HL-60/S4 treated with retinoic acid at 250 ng/mL for 4 days and 3 days (cell line): ENCODE results near the gene ATG5.

Source experiments
- in situ Hi-C: fragments of 300-500 bp; cut with MboI; formaldehyde crosslinking; loops from 2 replicates; pipeline ENCODE4 v1.7.0; 2022; ENCODE audit warnings: low sequenced_read_pairs

The ATG5 gene

DNA sequence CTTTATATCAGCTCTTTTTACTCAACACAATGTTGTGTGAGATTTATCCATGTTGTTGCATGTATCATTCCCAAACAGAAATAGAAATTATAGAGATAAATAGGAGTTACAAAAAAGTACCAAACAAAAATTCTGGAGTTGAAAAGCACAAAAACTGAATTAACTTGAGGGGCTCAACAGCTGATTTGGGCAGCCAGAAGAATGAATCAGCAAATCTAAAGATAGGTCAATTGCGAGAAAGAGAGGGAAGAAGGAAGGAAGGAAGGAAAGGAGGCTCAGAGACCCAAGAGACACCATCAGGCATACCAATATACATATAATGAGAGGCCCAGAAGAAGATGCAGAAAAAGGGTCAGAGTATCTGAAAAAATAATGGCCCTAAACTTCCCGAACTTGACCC, 98.9 kb downstream of the ATG5 start:
- in situ Hi-C loops: no loop called here

DNA sequence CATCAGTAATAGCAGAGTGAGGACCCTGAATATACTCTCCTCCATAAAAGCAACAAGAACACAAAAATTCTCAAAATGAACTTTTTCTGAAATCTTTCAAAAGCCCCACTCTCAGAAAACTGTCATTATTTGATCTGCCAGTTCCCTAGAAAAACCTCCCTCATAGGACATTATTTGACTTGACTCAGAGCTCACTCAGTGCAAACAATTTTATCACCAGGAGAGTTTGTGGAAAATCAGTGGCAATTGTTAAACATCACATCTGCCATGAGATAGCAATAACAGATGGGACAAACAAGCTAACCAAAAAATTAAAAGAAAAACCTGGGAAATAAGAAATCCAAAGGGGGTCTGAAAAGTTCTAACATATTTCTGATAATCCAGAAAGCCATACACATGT, 100.0 kb downstream of the ATG5 start:
- in situ Hi-C loops: no loop called here

DNA sequence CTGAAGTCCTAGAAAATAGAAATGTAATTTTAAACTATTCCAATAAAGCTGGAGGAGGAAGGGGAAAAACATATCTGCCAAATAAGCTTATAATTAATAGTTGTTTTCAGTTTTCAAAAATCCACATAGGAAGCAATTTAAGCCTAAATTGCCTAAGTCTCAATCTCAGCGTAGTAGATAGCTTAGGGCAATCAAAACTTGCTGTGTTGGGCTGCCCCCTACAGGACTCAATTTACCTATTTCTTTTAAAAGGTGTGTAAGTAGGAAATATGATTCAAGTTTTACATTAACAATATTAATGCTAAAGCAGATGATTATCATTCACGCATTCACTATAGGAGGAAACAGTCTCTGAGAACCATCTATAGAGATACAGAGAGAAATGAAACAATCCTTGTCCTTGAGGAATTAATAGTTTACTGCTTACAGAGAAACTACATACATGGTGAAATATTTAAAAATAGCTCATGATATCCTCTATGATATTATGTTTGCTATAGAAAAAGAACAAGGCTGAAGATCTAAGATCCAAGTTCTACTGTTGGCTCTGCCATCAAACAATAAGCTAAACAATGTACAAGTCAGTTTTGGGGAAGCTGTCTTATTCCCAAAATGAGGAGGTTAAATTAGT, 102.1 kb downstream of the ATG5 start:
- in situ Hi-C loops: no loop called here

DNA sequence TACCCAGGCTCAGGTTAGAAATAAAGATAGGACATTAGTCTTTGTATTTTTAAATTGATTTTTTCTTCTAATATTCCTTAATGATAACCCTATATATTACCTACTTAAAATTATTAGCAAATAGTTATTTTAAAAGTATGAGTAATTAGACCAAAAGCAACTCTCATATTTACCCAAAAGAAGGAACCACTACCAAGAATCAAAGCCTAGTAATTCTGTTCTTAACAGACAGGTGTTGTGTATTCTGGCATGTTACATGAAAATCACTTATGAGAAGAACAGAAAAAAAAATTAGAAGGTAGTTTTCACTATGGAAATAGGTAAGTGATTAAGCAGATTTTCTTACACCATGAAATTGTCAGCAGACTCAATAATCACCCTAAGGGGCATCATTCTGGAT, 105.1 kb downstream of the ATG5 start:
- in situ Hi-C loops: no loop called here

DNA sequence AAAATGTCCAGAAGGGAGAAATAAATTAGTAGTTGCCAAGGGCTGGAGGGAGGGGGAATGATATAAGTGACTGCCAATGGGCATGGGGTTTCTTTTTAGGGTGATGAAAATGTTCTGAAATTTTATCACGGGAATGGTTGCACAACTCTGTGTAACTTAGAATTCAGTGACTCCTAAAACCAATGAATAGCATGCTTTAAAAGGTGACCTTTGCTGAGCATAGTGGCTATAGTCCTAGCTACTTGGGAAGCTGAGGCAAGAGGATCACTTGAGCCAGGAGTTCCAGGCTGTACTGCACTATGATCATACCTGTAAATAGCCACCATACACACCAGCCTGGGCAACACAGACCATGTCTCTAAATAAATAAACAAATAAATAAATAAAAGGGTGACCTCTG, 109.0 kb downstream of the ATG5 start:
- in situ Hi-C loops: no loop called here

DNA sequence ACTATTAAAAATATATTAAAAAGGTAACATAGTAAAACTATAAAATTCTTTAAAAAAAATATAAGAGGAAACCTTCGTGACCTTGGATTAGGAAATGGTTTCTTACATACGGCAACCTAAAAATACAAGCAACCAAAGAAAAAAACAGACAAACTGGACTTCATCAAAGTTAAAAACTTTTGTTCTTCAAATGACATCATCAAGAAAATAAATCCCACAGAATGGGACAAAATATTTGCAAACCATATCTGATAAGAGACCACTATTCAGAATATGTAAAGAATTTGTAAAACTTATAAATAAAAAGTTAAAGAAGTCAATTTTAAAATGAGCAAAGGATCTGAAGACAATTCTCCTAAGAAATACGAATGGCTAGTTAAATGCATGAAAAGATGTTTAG, 110.0 kb downstream of the ATG5 start:
- in situ Hi-C loops: no loop called here

DNA sequence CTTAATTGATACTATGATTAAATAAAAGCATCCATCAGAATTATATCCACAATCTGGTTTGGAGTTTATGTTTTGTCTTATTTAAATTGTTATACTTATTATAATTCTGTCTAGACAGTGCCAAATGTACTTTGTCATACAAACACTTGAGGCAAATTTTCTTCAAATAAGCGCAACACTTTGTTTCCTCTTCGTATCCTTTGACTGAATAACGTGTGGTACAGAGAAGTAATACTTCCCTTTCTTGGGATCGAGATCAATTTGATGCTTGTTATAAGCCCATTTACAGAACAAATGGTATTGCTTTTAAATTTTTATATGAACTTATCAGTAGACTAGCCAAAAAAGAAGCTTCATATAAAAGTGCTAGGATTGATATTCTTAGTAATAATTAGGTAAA, 111.0 kb downstream of the ATG5 start:
- in situ Hi-C loops: no loop called here

DNA sequence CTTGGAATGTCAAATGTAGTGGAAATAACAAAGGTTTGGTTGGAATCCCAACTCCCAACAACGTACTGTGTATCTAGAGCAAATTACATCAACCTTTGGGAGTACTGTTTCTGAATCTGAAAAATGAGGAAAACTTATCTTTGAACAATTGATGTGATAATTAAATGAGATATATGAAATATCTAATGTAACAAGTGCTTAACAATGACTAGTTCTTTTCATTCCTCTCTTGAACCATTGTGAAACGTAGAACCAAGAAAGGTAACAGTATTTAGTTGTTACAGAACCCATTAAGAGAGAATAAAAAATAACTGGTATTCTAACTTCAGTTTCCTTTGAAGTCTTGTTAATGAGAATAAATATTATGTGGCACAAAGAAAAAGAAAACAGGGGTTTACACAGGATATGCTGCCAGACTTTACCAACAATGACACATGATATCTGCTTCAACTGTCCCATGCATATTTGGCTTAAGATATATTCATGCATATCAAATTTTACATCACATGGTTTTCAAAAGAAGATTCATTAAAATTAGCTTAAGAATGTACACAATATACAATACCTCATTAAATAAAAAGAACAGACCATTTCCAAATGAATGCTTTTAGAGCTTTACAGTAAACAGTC, 111.8 kb downstream of the ATG5 start:
- in situ Hi-C loops: no loop called here

DNA sequence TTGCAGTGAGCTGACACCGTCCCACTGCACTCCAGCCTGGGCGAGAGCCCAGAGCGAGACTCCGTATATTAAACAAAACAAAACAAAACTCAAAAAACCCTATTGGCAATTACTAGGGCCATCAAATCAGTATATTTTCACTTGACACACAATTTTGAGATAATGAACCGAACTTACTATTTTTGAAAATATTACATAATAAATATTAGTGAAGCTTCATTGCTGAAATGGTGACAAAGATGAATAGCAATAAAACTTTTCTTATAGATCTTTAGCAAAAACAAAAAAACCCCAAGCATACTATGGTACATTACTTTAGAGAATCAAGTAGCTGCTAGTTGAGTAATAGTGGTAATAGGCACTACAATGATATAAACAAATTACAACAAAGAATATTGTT, 113.0 kb downstream of the ATG5 start:
- in situ Hi-C loops: no loop called here

DNA sequence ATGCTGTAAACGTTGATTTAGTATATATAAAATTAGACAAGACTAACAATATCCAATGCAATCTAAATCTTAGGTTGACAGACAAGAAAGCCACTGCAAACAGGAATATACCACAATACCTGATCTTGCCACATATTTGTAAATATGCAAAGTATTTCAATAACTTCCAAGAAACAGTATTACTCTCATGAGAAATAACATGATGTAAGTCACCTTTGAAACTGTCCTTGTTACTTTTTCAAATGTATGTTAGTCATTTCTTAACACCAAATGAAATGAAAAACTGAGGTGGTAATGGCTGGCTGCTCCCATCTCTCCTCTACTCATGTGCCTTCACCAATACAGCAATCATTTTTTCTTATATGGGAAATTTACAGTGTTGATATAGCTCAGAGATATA, 118.7 kb downstream of the ATG5 start:
- in situ Hi-C loops: no loop called here

DNA sequence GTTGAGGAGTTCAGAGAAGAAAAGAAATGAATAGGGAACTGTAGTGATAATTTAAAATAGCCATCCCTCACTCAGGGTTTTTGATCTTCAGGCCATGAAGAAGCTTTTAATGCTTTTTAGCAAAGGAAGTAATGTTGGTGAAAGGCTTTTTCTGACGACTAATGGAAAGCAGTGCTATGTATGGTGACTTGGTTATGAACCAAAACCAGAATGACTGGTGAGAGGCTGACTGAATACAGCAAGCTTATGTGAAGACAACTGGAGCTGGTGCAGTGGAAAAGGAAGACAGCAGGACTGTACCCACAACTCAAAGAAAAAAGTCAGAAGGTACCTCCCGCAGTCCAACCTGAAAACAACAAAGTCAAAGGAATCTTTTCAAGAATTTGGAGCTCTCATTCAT, 120.6 kb downstream of the ATG5 start:
- in situ Hi-C loops: no loop called here

DNA sequence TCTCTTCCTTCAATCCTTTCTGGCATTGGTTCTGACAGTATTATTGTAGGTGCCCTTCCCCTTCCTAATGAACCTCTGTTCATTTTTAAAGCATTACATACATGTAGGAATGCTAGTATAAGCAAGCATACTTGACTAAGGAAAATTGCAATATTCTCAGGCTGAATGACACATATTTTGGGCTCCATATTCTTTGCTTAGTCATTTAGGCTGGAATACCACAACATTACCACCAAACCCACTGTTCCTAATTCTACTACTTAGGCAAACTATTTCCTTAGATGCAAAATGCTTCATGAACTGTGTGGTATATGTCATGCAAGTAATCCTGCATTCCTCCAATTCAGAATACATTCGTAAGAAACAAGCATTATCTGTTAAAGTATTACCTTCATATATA, 125.6 kb downstream of the ATG5 start:
- in situ Hi-C loops: no loop called here

DNA sequence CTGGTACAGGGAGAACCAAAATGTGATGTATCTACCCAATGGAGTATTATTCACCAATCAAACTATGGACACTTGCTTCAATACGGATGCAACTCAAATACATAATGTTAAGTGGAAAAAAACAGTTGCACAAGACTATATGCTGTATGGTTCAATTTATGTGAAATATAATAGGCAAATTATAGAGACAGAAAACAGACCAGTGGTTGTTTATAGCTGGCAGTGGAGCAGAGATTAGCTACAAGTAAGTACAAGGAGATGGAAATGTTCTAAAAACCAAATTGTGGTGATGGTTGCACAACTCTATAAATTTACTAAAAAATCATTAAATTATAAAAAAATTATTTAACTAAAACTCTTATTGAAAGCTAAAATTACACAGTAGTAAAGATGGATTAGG, 126.2 kb downstream of the ATG5 start:
- in situ Hi-C loops: no loop called here

DNA sequence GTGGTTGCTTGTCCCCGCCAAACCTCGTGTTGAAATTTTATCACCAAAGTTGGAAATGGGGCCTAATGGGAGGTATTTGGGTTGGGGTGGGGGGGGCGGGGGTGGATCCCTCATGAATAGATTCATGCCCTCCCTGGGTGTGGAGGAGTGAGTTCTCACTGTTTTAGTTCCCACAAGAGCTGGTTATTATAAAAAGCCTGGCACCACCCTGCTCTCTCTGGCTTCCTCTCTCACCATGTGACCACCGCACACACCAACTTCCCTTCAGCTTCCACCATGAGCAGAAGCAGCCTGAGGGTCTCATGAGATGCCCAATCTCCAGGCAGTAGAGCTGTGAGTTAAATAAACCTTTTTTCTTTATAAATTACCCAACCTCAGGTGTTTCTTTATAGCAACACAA, 128.1 kb downstream of the ATG5 start:
- in situ Hi-C loops: no loop called here

DNA sequence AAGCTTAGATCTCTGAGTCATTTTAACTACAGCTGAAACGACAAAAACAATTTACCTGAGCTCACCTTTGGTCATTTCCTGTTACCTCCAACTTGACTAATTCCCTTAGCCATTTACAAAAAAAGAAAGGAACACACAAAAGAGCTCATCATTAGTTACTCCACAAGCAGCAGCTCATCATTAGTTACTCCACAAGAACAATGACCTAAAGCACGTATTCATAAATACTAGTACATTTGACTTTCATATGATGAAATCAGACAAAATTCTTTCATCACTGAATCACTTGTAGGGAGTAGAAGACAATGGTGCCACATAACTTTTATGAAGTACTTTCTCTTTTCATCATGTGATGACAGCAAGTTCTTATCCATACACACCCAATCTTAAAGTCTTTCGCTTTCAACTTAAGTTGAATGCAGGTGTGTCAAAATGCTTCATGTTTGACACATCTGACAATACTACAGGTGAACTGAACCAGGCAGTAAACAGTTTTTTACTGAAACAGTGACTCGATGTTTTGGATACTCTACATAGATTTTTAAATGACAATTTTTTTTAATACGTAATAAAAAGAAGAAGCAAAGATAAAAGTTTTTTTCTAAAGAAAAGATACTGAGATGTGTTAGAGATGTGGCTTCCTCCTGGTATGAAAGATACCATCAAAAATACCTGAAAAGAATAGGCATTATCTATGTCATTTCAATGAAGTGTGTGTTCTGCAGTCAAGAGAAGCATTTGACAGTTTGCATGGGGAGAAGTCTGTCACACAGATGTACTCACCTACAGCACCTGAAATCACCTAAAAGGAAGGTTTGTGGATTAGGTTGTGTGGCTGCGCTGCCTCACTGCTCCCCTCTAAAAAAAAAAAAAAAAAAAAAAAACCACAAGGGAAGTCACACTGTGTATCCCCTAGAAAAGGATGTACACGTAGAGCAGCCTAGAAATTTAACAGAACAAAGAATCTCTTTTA, 130.3 kb downstream of the ATG5 start:
- in situ Hi-C loops: no loop called here

DNA sequence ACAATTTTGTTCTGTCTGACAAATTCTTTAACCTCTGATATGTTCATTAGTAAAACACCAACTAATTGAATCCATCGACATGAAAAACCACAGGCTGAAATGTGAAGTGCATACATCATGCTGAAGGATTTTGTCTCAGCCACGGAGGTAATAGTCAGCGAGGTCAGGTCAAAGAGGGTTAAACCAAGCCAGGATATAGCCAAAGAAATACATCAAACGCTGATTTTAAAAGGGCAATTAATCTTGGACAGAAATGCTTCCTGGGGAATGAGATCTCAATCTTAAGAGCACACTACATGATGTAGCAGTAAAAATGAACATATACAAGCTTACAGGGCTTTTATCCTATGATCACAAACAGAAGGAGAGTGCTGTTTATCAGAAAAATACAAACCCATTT, 132.7 kb downstream of the ATG5 start:
- in situ Hi-C loops: no loop called here

DNA sequence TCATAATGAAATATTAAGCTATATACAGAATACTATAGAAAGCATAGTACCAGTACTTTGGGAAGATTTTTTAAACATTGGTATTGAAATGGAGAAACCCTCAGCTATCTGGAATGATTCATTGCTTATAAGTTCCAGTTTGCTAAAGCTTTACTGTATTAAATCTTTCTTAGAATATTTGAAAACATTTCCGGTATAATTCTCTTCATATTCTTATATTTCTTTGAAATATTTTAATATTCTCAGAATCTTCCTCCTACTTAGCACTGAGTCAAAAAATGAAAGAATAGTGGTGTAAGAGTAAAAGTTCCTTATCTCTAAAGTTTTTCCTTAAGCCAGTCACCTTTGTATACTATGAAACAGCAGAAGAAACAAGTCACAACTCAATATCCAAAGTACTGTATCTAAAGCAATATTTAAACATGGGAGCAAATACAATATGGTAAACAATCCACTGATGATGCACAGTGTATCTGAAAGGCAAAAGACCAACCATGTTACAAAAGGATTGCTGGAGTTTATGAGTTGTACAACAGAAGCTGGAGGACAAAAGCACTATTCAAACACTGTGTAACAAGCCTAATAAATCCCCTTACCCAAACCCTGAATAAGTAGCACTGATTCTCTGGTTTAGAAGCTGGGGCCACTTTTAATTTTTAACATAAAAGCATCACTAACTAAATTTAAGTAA, 137.3 kb downstream of the ATG5 start:
- in situ Hi-C loops: no loop called here

DNA sequence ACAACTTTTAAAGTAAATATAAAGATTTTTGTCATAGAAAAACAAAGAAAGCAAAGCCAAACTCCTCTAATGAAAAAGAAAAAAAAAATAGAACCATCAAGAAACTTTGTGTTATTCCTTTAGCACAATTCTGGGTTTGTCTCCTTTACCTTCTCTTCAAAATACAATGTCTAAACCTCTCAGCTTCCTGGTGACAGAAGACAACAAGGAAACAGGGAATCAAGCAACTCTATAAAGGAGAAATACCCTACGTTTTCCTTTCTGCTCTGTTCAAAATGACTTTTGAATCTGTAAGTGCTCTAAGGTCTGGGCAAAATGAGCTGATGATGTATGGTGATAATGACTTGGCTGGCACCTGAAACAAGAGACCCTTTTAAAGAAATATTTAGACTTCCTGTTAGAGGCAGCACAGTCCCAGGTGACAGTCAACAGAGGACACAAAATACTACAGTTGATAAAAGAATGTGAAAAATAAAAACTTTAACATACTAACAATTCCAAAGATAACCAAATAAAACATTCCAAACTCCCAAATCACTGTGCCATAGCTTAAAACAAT, 138.1 kb downstream of the ATG5 start:
- in situ Hi-C loops: no loop called here

DNA sequence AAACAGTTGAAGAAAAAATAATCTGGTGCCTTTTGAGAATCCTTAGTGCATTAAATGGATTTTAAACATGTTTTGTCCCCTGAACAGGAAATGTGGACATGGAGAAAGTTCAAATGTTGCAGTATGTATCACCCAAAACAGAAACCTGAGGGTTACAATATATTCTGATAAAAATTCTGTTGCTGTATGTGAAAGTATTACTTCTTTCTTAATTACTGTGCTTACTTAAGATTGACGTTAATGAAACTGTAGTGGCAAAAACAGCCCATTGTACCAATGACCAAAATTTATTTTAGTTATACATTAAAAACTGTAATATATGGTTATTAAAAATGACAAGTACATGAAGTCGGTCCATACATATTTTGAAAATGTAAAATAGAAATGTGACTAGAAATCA, 138.8 kb downstream of the ATG5 start:
- in situ Hi-C loops: no loop called here

DNA sequence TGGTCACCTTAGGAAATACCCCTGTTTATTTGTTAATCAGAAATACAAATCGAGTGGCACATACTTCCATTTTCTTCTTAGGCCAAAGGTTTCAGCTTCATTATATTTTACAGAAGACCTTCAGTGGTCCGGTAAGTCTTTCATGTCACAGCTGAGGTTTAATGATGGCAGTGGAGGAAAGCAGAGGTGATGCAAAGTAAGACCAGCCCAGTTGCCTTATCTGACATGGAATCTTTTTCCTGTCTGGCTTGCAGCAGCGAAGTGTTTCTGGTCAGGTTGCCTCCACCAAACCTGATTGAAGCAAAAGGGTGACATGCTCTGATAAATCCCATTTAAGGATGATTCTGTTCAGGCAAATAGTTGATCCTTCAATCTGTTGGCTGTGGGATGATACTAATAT, 139.4 kb downstream of the ATG5 start:
- in situ Hi-C loops: no loop called here

DNA sequence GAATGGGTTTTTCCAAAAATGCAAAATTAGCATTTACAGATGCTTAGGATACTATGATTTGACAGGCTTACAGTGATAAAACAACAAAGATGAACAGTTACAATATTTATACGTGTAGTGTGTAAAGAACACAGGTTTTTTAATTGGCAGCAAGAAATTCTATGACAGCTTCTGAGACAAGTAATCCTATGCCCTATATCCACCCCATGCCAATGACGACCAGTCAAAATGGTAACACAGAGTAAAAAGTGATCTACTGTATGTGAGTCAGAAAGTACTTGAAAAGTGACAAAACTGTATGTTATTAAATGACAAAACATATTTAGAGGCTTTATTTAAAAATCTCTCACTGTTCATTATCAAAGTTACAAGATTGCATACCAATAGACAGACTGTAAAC, 139.9 kb downstream of the ATG5 start:
- in situ Hi-C loops: no loop called here
